Amniotic epithelial cell (primary cell): ENCODE results near the gene CARS2.
"Not testable (repeated sequence)": the region's sequence is repeated elsewhere in the genome, so short reads cannot be mapped to it uniquely, and the experiment has no call there.

Source experiments
- DNase-seq: peaks from one replicate; pipeline ENCODE4 v3.0.0-alpha.2; 2010; ENCODE audit warnings: low read depth

CARS2 gene

GRCh38 chr13:110706570-110707372 lies 855 bp upstream of the CARS2 start:
- DNase-seq, result no peak

- no peak for DNase-seq
These were observed 525 bp downstream of the CARS2 start for GRCh38 chr13:110705356-110705825.

GRCh38 chr13:110702591-110703526 lies 3.1 kb downstream of the CARS2 start:
- DNase-seq, result peak; percentile 47

GRCh38 chr13:110702089-110702488 lies 3.8 kb downstream of the CARS2 start:
- DNase-seq, result no peak

GRCh38 chr13:110701061-110701460 lies 4.9 kb downstream of the CARS2 start:
- DNase-seq, result not testable (repeated sequence)

- DNase-seq, result no peak
These were observed 5.3 kb downstream of the CARS2 start for GRCh38 chr13:110700641-110701040.

GRCh38 chr13:110700186-110700585 lies 5.7 kb downstream of the CARS2 start:
- no peak for DNase-seq

GRCh38 chr13:110699148-110700145 lies 6.5 kb downstream of the CARS2 start:
- DNase-seq, result no peak

GRCh38 chr13:110698689-110699088 lies 7.2 kb downstream of the CARS2 start:
- DNase-seq, result no peak

GRCh38 chr13:110697842-110698241 lies 8.1 kb downstream of the CARS2 start:
- DNase-seq, result no peak

- DNase-seq, result no peak
These were observed 9.1 kb downstream of the CARS2 start for GRCh38 chr13:110696776-110697175.

GRCh38 chr13:110695774-110696173 lies 10.1 kb downstream of the CARS2 start:
- not testable (repeated sequence) for DNase-seq

GRCh38 chr13:110690516-110690915 lies 15.4 kb downstream of the CARS2 start:
- no peak for DNase-seq

GRCh38 chr13:110689711-110690110 lies 16.2 kb downstream of the CARS2 start:
- no peak for DNase-seq

- DNase-seq, result no peak
These were observed 16.9 kb downstream of the CARS2 start for GRCh38 chr13:110689041-110689440.

GRCh38 chr13:110687736-110688135 lies 18.2 kb downstream of the CARS2 start:
- no peak for DNase-seq

- DNase-seq, result peak; percentile 92
These were observed 20.5 kb downstream of the CARS2 start for GRCh38 chr13:110685305-110686020.

- no peak for DNase-seq
These were observed 21.4 kb downstream of the CARS2 start for GRCh38 chr13:110684388-110685056.

- DNase-seq, result no peak
These were observed 22.0 kb downstream of the CARS2 start for GRCh38 chr13:110683921-110684320.

GRCh38 chr13:110683203-110683883 lies 22.6 kb downstream of the CARS2 start:
- DNase-seq, result peak; percentile 50
